Measurements from ENCODE around the gene LUZP1. TPM values are rescaled to one million over a fixed set of nuclear protein-coding genes. Genes with fewer than 3 reads are reported as not detected.

The LUZP1 gene
- total RNA-seq, 2 experiments from 2014 or later: 16.9 to 17.5 TPM

DNA sequence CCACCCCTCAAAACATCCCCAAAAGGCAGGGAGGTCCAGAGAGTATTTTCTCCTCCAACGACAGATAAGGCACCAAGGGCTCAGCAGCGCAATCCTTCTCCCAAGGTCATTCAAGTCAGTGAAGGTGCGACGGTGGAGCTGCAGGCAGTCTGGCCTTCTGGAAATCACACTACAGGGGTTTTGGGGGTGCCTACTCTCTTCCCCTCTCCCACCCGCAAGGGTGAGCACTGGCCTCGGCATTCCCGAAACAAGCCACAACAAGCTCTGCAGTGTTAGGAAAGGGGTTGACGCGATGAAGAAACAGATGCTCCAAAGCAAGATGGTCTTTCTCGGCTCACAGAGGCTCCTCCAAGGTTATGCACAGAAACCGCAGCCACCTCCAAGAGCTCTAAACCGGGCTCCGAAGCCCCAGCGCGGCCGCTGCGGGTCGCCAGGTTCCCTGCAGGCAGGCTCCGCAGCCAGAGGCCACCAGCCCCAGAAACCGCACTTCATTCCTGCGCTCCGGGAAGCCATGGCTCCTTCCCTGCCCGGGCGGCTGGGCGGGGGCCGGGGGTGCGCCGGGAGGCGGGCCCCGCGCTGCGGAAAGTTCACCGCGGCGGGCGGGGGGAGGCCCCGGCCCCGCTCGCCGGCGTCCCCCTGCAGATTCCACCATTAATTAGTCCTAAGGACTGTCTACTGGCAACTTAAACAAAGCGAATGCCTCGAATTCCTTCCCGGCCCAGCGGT lies 1.1 kb downstream of the LUZP1 start:
- peak; percentile 45 for DNase-seq
- Mint-ChIP-seq H3K27ac (peak overlapping the region; percentile 79), H3K9me3 (no peaks in the 10 kb centered on the region), H3K27me3 (peaks cover 5% of the 10 kb centered on the region), H3K36me3 (ENCODE audit: low read depth) (no peaks in the 10 kb centered on the region), H3K4me3 (peak overlapping the region; percentile 79), H3K4me1 (peaks cover 25% of the 10 kb centered on the region)
- POLR2A ChIA-PET: no interaction called here
- CTCF ChIA-PET: interaction anchor here (0.6 to 1.6 kb wide), 3 partner anchors 48 to 57 kb away, joined by 3 to 4 read pairs (median 3); no protein-coding TSS in a partner anchor

GRCh38 chr1:23166854-23167253 lies 1.8 kb downstream of the LUZP1 start:
- DNase-seq: no peak

DNA sequence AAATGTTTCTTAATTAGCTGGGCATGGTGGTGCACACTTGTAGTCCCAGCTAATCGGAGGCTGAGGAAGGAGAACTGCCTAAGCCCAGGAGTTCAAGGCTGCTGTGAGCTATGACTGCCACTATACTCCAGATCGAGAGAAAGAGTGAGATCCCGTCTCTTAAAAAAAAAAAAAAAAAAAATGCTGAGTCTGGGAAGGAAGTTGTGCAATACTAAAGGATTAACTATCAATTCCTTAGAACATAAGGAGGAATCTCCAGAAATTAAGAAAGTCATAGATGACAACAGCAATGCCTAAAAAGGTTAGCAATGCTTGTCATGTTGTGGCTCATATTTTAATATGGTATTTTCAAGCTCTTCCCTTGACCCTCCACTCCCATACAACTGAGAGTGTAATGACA lies 5.3 kb downstream of the LUZP1 start:
- no peak overlapping the region for H3K4me3 Mint-ChIP-seq
- H3K36me3 Mint-ChIP-seq (ENCODE audit: low read depth): no peaks in the 10 kb centered on the region
- CTCF ChIA-PET: interaction anchor here (0.6 to 1.4 kb wide), 6 partner anchors 11 to 377 kb away, joined by 3 to 8 read pairs (median 4); no protein-coding TSS in a partner anchor
- H3K27ac Mint-ChIP-seq: no peak overlapping the region
- H3K27me3 Mint-ChIP-seq: peaks cover 5% of the 10 kb centered on the region
- H3K9me3 Mint-ChIP-seq: no peaks in the 10 kb centered on the region
- POLR2A ChIA-PET: no interaction called here
- peaks cover 14% of the 10 kb centered on the region for H3K4me1 Mint-ChIP-seq
- no peak for DNase-seq

More at GRCh38 chr1:23166854-23167253, 1.8 kb downstream of the LUZP1 start:
- ChIA-PET POLR2A (no interaction called here), CTCF (interaction anchor here (0.6 to 1.6 kb wide), 4 partner anchors 24 to 57 kb away, joined by 3 to 5 read pairs (median 4); no protein-coding TSS in a partner anchor)
- peak overlapping the region; percentile 79 for H3K4me3 Mint-ChIP-seq
- H3K27me3 Mint-ChIP-seq: peaks cover 5% of the 10 kb centered on the region
- no peaks in the 10 kb centered on the region for H3K9me3 Mint-ChIP-seq
- no peak overlapping the region for H3K27ac Mint-ChIP-seq
- H3K36me3 Mint-ChIP-seq (ENCODE audit: low read depth): no peaks in the 10 kb centered on the region
- peaks cover 25% of the 10 kb centered on the region for H3K4me1 Mint-ChIP-seq

DNA sequence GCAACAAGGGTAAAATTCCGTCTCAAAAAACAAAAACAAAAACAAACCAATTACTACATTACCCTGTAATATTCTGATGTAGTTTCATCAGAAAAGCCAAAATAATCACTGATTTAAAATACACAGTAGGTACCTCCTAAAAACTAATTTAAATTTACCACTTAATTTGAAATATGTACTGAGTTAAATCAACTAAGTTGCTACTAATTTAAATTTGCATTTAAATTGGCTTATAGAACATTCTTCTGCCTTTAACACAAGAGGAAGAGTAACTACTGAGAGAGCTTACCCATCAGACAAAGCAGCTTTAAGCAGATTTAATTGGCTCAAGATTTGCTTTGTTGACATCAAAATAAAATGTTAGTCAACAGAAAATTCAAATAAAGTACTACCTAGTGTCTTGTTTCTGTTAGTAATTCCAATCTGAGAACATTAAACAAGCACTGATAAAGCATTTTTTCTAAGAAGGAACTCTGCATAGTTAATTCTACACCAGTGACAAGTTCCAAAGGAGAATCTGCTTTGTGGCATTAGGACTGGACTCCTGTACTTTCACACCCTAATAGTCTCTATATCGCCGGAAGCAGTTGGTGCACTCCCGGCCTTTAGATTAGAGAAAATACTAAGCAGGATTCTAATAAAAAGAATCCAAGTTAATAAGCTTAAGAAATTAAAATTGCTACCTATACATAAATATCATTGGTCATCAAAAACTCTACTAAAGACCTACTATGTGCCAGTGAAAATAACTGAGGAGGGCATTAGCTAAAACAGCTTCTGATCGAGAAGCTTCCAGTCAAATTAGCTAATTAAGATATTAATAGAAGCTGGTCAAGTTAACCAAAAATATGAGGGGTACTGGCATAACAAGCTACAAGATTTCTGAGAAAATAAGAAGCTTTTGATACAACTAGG lies 8.4 kb downstream of the LUZP1 start:
- H3K27ac Mint-ChIP-seq: no peak overlapping the region
- ChIA-PET POLR2A (no interaction called here), CTCF (interaction anchor here (1.3 to 2.0 kb wide), 4 partner anchors 10 to 61 kb away, joined by 3 to 5 read pairs (median 4); no protein-coding TSS in a partner anchor)
- H3K36me3 Mint-ChIP-seq (ENCODE audit: low read depth): no peaks in the 10 kb centered on the region
- H3K4me1 Mint-ChIP-seq: peaks cover 2% of the 10 kb centered on the region
- no peaks in the 10 kb centered on the region for H3K9me3 Mint-ChIP-seq
- no peak overlapping the region for H3K4me3 Mint-ChIP-seq
- H3K27me3 Mint-ChIP-seq: no peaks in the 10 kb centered on the region
- no peak for DNase-seq

- CTCF ChIA-PET: no interaction called here
- Mint-ChIP-seq H3K4me1 (peaks cover 2% of the 10 kb centered on the region), H3K9me3 (no peaks in the 10 kb centered on the region), H3K27me3 (no peaks in the 10 kb centered on the region), H3K27ac (no peak overlapping the region), H3K4me3 (no peak overlapping the region), H3K36me3 (ENCODE audit: low read depth) (peaks cover 2% of the 10 kb centered on the region)
- DNase-seq: no peak
- POLR2A ChIA-PET: no interaction called here
Measured at GRCh38 chr1:23156940-23157339, 11.7 kb downstream of the LUZP1 start.

DNA sequence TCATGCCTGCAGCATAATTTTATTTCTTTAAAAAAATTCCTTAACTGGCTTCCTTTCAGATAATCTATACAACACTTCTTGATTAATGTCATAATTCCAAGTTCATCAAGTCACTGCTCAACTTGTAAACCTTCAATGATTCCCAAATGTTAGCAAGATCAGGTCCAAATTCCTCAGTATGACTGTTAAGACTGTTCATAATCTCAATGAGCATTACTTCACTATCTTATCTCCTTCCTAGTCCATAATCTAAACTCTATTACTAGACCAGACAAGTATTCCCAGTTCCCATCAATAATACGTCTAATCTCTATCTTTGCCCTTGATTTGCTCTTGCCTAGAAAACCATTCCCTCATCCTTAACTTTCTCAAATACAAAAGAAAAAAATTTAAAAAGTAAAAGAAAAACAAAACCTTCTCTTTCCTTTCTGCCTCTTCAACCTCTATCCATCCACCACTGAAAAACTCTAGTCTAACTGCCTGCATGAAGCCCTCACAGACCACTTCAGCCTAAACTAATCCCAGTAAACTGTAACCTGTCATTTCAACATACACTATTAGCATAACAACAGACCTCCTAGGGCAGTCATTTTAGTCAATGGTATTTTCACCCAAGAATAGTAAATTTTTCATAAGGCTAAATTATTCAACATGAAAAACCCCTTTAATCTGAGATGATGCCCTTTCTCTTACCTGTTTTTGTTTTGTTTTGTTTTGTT lies 15.5 kb downstream of the LUZP1 start:
- H3K9me3 Mint-ChIP-seq: no peaks in the 10 kb centered on the region
- H3K36me3 Mint-ChIP-seq (ENCODE audit: low read depth): peaks cover 2% of the 10 kb centered on the region
- no peaks in the 10 kb centered on the region for H3K27me3 Mint-ChIP-seq
- no peak overlapping the region for H3K27ac Mint-ChIP-seq
- CTCF ChIA-PET: no interaction called here
- H3K4me1 Mint-ChIP-seq: peaks cover 14% of the 10 kb centered on the region
- DNase-seq: no peak
- H3K4me3 Mint-ChIP-seq: no peak overlapping the region
- POLR2A ChIA-PET: no interaction called here

GRCh38 chr1:23150742-23151141 lies 17.9 kb downstream of the LUZP1 start:
- H3K4me1 Mint-ChIP-seq: peaks cover 19% of the 10 kb centered on the region
- DNase-seq: no peak

GRCh38 chr1:23150125-23150524 lies 18.5 kb downstream of the LUZP1 start:
- H3K27ac Mint-ChIP-seq: no peak overlapping the region
- no peaks in the 10 kb centered on the region for H3K9me3 Mint-ChIP-seq
- H3K4me1 Mint-ChIP-seq: peaks cover 19% of the 10 kb centered on the region
- no peak overlapping the region for H3K4me3 Mint-ChIP-seq
- ChIA-PET CTCF (interaction anchor here (1.2 kb wide), 1 partner anchor 9 kb away, joined by 3 read pairs; no protein-coding TSS in a partner anchor), POLR2A (no interaction called here)
- peaks cover 2% of the 10 kb centered on the region for H3K36me3 Mint-ChIP-seq (ENCODE audit: low read depth)
- DNase-seq: no peak
- H3K27me3 Mint-ChIP-seq: no peaks in the 10 kb centered on the region

More at GRCh38 chr1:23150742-23151141, 17.9 kb downstream of the LUZP1 start:
- POLR2A ChIA-PET: no interaction called here
- Mint-ChIP-seq H3K27me3 (no peaks in the 10 kb centered on the region), H3K4me3 (no peak overlapping the region), H3K27ac (no peak overlapping the region), H3K9me3 (no peaks in the 10 kb centered on the region), H3K36me3 (ENCODE audit: low read depth) (peaks cover 2% of the 10 kb centered on the region)
- CTCF ChIA-PET: interaction anchor here (1.0 to 1.2 kb wide), 2 partner anchors 9 to 11 kb away, joined by 3 to 4 read pairs; no protein-coding TSS in a partner anchor

DNA sequence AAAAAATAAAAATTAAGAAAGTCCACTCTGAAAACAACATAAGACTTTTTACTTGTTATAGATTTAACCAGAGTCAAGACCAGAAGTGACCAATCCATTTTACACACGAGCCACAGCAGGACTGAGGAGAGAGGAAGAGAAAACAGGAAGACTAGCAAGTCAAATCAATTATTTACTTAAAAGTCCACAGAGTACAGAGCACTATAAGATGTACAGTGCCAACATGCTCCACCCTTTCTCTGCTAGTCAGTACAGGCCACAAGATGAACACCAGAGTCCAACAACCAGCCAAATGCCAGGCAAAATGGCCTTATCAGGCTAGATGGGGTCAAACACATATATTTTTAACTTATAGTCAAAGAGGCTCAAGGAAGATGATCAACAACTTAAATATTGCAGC lies 19.5 kb downstream of the LUZP1 start:
- CTCF ChIA-PET: interaction anchor here (0.7 kb wide), 1 partner anchor 1180 kb away, joined by 4 read pairs; no protein-coding TSS in a partner anchor
- DNase-seq: no peak
- POLR2A ChIA-PET: no interaction called here
- peaks cover 2% of the 10 kb centered on the region for H3K36me3 Mint-ChIP-seq (ENCODE audit: low read depth)
- H3K4me3 Mint-ChIP-seq: no peak overlapping the region
- H3K4me1 Mint-ChIP-seq: peaks cover 19% of the 10 kb centered on the region
- no peaks in the 10 kb centered on the region for H3K9me3 Mint-ChIP-seq
- no peaks in the 10 kb centered on the region for H3K27me3 Mint-ChIP-seq
- no peak overlapping the region for H3K27ac Mint-ChIP-seq

DNA sequence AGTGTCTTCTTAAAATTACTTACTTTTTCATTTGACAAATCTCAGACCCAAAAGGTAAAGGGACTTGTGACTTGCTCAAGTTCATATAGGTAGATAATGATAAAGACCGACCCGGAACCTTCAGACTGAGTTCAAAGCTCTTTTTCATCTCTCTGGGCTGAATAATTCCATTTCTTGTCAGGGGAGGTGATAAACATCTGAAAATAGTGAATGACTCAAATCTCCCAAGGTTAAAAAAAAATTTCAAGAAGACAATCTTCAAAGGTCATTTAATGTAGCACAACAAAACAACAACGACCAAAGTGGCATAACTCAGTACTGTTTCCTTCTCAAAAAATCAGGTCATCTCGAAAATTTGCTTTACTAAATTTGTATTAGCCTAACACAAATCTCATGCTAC lies 20.6 kb downstream of the LUZP1 start:
- Mint-ChIP-seq H3K36me3 (ENCODE audit: low read depth) (no peaks in the 10 kb centered on the region), H3K4me3 (no peak overlapping the region), H3K27ac (no peak overlapping the region), H3K9me3 (no peaks in the 10 kb centered on the region), H3K27me3 (no peaks in the 10 kb centered on the region), H3K4me1 (peaks cover 18% of the 10 kb centered on the region)
- POLR2A ChIA-PET: no interaction called here
- CTCF ChIA-PET: interaction anchor here (0.9 to 1.2 kb wide), 3 partner anchors 12 to 49 kb away, joined by 3 read pairs; no protein-coding TSS in a partner anchor
- no peak for DNase-seq

DNA sequence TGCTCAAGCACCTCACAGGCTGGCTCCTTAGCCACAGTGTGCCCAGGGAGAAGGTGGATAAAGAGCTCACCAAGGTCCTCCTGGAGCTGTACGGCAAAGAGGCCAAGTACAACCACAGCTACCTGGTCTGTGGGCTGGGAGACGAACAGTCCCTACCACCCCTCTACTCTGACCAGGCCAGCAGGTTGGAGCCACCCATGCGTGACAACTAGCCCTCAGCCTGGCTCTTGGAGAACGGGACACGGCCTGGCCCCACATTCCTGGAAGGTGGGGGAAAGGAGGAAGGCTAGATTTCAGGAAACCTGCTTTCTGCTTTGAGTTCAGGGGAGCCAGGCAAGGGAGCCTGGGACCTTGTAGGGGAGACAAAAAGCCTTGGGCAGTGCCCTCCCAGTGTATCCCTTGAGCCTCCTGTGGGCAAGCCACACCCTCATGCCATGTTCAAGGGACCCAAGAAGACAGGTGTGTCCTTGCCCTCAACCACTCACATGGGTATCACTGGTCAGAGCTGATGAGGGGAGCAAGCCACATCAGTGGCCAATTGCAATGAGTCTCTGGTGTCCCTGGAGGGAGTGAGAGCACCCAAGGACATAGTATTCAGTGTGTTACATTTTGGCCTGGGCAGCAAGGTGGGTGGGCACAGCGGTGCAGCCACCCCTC lies 27.6 kb downstream of the LUZP1 start:
- Mint-ChIP-seq H3K4me3 (no peak overlapping the region), H3K36me3 (ENCODE audit: low read depth) (no peaks in the 10 kb centered on the region), H3K27ac (no peak overlapping the region), H3K4me1 (no peaks in the 10 kb centered on the region), H3K9me3 (no peaks in the 10 kb centered on the region), H3K27me3 (no peaks in the 10 kb centered on the region)
- CTCF ChIA-PET: interaction anchor here (0.6 to 1.6 kb wide), 7 partner anchors 10 to 172 kb away, joined by 3 to 4 read pairs (median 4); no protein-coding TSS in a partner anchor
- DNase-seq: no peak
- POLR2A ChIA-PET: no interaction called here

- Mint-ChIP-seq H3K4me3 (no peak overlapping the region), H3K27ac (no peak overlapping the region), H3K4me1 (no peaks in the 10 kb centered on the region), H3K27me3 (no peaks in the 10 kb centered on the region), H3K9me3 (no peaks in the 10 kb centered on the region), H3K36me3 (ENCODE audit: low read depth) (no peaks in the 10 kb centered on the region)
- ChIA-PET POLR2A (no interaction called here), CTCF (interaction anchor here (1.0 to 1.2 kb wide), 2 partner anchors 13 to 16 kb away, joined by 3 read pairs; no protein-coding TSS in a partner anchor)
- no peak for DNase-seq
Measured at GRCh38 chr1:23135268-23135667, 33.4 kb downstream of the LUZP1 start.
